Measurements from ENCODE around the gene POLD1.

The POLD1 gene

GRCh38 chr19:50418176-50419021, 34.3 kb downstream of the POLD1 start, which contains the start of gene SPIB:
SPIB (plus strand) TSS chr19:50418938; CDS start chr19:50418963, 25 bp downstream.
- DNase-seq (ENCODE audit: low spot score), result no peak

DNA sequence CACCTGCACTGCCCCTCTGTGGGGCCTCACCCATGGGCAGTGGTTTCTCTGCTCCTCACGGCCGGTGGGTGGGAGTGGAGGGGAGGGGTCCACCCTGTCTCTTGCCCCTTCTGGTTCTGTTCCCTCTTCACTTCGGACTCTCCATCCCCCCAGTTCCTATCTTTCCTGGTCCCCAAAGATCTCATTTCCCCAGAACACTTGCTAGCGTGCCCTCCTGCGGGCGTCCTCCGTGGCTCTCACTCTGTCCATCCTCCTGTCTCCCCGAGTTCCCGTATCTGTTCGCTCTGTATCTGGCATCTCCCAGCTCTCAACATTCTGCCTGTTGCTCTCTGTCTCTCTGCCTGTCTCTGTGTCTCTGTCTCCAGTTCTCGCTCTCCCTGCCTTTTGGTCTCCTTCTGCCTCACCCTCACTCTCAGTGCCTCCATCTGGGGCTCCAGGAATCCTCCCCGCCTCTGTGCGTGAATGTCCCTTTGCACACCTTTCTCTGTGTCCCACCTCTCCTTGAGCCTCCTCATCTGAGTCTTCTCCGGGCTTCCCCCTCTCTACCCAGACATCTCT, 35.0 kb downstream of the POLD1 start:
- no peak for DNase-seq (ENCODE audit: low spot score)

GRCh38 chr19:50419580-50420035, 35.5 kb downstream of the POLD1 start:
- no peak for DNase-seq (ENCODE audit: low spot score)

DNA sequence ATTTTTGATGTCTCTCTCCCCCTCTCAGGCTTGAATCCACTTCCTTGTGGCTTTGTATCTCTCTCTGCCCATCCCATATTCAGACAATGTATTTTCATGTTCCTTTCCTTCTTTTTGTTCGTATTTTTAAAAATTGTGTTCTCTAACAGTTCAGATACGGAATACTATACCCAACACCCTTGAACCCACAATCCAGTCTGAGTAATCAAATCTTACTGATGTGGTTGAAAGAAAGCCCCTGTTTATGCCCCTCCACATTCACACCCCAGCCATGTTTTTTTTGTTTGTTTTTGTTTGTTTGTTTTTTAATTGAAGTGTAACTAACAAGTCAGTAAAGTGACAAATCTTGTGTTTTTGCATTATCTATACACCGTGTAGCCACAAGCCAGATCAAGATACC, 36.0 kb downstream of the POLD1 start:
- no peak for DNase-seq (ENCODE audit: low spot score)

- no peak for DNase-seq (ENCODE audit: low spot score)
Measured at GRCh38 chr19:50420808-50421207, 36.7 kb downstream of the POLD1 start.

DNA sequence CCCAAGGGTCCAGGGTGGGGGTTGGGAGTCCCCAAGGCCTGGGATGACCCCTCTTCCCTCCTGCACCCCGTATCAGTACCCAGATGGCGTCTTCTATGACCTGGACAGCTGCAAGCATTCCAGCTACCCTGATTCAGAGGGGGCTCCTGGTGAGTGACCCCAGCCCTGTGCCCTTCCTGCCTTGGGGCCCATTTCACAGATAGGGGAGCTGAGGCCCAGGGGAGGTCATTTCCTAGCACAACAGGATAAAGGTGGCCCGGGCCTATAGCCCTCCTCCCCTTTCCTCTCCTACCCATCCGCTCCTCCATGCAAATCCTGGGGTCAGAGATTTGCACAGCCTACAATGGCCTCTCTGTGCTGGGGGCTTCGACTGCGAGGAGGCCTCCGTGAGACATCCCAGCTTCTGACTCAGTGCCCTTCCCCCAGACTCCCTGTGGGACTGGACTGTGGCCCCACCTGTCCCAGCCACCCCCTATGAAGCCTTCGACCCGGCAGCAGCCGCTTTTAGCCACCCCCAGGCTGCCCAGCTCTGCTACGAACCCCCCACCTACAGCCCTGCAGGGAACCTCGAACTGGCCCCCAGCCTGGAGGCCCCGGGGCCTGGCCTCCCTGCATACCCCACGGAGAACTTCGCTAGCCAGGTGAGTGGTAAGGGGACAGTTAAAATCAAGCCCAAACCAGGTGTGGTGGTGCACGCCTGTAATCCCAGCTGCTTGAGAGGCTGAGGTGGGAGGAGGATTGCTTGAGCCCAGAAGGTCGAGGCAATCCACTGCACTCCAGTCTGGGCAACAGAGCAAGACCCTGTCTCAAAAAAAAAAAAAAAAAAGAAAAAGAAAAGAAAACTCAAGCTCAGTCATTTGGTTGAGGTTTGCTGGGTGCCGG, 38.5 kb downstream of the POLD1 start:
- DNase-seq (ENCODE audit: low spot score), result no peak

- no peak for DNase-seq (ENCODE audit: low spot score)
Measured at GRCh38 chr19:50423279-50424113, 39.3 kb downstream of the POLD1 start.

- DNase-seq (ENCODE audit: low spot score), result no peak
Measured at GRCh38 chr19:50425581-50425980, 41.4 kb downstream of the POLD1 start.

- DNase-seq (ENCODE audit: low spot score), result no peak
Measured at GRCh38 chr19:50427318-50427925, 43.3 kb downstream of the POLD1 start.

- DNase-seq (ENCODE audit: low spot score), result peak; percentile 29
Measured at GRCh38 chr19:50427997-50428425, 43.9 kb downstream of the POLD1 start.

DNA sequence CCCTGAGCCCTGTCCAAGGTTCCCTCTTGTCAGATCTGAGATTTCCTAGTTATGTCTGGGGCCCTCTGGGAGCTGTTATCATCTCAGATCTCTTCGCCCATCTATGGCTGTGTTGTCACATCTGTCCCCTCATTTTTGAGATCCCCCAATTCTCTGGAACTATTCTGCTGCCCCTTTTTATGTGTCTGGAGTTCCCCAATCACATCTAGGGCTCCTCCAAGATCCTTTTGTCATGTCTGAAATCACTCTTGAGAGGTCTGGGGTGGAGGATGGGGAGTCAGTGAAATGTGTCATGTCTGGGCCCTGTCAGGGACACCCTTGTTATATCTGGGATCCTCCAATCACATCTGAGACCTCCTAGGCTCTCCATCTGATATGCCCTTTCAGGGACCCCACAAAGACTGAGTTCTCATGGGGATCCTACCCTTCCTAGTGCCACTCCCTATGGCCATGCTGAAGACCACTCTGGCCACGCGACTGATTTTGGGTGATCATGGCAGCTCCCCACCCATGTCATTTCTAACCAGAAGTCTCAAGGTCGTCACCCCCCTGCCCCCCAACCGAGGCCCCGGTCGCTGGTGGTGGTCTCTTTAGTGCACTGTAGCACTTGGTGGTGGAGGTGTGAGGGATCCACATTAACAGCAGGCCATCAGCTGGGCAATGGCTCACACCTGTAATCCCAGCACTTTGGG, 44.8 kb downstream of the POLD1 start:
- no peak for DNase-seq (ENCODE audit: low spot score)

GRCh38 chr19:50430888-50431342, 46.8 kb downstream of the POLD1 start:
- DNase-seq (ENCODE audit: low spot score), result no peak

DNA sequence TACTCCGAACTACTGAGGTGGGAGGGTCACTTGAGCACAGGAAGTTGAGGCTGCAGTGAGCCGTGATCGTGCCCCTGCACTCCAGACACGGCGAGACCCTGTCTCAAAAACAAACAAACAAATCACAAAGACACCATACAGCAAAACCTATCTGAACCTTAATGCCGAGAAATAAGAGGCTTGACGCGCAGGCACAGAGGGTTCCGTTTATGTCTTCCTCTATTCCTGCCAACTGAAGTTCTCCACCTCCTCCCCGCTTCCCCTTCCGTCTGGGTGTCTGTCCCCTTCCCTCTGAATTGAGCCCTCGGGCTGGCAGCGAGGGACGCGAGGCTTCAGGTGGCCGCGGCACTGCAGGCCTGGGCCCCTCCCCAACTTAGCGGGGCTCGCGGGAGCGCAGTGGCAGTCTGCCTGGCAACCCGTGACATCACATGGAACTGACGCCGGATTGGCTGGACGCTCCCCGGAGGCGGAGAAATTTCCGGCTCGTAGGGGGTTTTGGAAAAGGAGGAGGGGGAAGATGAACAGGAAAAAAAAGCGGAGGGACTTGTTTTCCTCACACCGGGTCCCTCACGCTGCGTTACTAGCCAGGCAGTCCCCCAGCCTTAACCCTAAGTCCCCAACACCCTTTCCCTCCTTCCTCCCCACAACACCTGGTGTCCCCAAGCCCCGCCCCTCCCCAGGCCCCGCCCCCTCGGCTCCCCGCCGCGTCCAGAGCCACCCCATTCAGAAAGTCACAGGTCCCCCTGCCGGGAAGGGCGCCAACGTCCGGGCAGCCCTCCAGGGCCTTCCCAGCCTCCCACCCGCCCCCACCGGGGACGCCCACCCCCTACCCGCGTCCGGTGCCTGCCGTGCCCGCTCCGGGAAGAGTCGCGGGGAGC, 47.4 kb downstream of the POLD1 start:
- DNase-seq (ENCODE audit: low spot score), result peak; percentile 81

DNA sequence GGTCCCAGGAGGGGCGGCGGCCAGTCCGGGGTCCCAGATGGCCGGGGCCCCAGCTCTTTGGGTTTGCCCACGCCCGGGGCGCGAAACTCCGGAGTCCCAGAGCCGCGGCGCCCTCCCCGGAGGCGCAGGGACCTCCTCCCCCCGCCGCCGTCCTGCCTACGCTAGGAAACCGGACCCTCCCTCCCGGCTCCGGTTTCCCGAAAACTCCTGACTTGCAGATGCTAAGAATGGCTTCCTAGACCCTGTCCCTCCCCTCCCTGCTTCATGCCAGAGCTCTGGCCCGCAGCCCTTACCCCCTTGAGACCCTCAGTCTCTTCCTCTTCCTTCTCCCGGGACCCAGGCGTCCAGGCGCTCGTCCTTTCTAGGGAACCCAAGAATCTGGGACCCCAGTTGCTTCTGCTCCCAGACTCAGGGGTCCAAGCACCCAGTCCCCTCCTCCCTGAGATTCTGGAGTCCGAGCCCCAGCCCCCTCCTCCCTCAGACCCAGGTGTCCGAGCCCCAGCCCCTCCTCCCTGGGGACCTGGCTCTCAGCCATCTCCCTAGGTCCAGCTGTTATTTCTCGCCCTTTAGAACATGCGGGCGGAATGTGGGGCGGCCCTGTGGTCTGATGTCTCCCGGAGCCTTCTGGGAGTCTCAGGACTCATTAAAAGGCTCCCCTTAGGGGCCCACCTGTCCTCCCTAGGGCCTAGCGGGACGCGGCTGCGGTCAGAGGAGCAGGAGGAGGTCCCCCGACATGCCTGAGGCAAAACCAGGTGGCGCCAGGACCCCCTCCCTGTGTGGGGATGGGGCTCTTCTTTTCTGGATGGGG, 48.3 kb downstream of the POLD1 start, which contains the start of gene MYBPC2:
TSS of gene MYBPC2 (plus strand) at position 672 of the 808 bp plus-strand sequence. CDS start at position 734, 62 bp downstream.
- no peak for DNase-seq (ENCODE audit: low spot score)

DNA sequence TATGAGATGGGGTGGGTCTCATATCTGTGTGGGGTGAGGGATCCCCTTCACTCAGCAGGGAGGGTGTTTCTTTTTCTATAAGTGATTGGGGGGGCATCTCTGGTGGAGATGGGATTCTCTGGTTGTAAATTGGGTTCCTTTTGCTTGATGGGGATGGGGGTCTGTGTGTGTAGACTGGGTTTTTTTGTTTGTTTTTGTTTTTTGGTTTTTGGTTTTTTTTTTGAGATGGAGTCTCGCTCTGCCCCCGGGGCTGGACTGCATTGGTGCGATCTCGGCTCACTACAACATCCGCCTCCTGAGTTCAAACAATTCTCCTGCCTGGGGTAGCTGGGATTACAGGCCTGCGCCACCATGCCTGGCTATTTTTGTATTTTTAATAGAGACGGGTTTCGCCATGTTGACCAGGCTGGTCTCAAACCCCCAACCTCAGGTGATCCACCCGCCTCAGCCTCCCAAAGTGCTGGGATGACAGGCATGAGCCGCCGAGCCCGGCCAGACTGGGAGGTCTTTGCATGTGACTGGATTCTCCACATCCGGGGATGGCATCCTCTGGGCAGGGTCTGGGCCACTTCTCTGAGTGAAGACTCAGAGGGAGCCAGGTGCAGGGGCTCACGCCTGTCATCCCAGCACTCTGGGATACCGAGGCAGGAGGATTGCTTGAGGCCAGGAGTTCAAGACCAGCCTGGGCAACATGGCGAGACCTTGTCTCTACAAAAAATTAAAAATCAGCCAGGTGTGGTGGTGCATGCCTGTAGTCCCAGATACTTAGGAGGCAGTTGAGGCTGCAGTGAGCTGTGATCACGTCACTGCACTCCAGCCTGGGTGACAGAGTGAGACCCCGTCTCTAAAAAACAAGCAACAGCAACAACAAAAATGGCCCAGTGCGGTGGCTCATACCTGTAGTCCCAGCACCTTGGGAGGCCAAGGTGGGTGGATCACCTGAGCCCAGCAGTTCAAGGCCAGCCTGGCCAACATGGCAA, 49.3 kb downstream of the POLD1 start:
- DNase-seq (ENCODE audit: low spot score), result no peak

DNA sequence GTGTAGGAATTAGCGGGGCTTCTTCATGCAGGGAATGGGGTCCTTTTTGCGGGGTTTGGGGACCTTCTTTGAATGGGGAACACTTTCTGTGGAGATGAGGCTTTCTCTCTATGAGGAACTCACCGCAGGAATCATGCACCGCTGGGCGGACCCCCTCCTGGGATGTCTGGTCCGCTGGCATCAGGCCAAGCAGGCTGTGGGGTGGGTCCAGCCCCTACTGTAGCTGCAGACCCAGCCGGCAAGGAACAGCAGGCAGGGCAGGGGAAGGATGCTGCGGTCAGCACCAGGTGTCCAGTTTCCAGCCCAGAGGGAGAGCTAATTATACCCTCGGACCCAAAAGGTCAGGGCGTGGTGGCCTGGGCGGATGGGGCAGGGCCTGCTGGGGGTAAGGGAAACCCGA, 50.4 kb downstream of the POLD1 start:
- DNase-seq (ENCODE audit: low spot score), result no peak

- DNase-seq (ENCODE audit: low spot score), result no peak
Measured at GRCh38 chr19:50435221-50435620, 51.1 kb downstream of the POLD1 start.
